Gastroesophageal sphincter (tissue), 4 donors: ENCODE data around the gene PCDHB4. TPM values are rescaled to one million over a fixed set of nuclear protein-coding genes. Genes with fewer than 3 reads are reported as not detected.
"Not testable (repeated sequence)": the region's sequence is repeated elsewhere in the genome, so short reads cannot be mapped to it uniquely, and the experiment has no call there.

Experiments
- ATAC-seq: fragments of 150-250 bp; one replicate; pipeline ENCODE4 v1.9.1; 2016; ENCODE audit warnings: mild to moderate bottlenecking, moderate library complexity
- H3K27ac ChIP-seq, 4 donors: fragments of 200-600 bp; sonication (generic) in 3 of 4; 1 replicate in 3 of 4; 2 replicates in 1 of 4; pipeline ENCODE4 v1.5.1; 2016 to 2019
- H3K27me3 ChIP-seq: fragments of 200-600 bp; sonication (generic); one replicate; pipeline ENCODE4 v1.5.1; 2019
- H3K36me3 ChIP-seq, 2 donors: fragments of 200-600 bp; sonication (generic); one replicate each; pipeline ENCODE4 v1.5.1; 2019; ENCODE audit warnings: control low read depth in 1 of 2
- H3K4me1 ChIP-seq, 3 donors: fragments of 200-600 bp; sonication (generic); 1 replicate in 2 of 3; 2 replicates in 1 of 3; pipeline ENCODE4 v1.5.1; 2016 to 2019; ENCODE audit warnings: control low read depth in 2 of 3
- H3K4me3 ChIP-seq, 2 donors: fragments of 200-600 bp; sonication (generic); one replicate each; pipeline ENCODE4 v1.5.1; 2019; ENCODE audit warnings: mild to moderate bottlenecking in 1 of 2, moderate library complexity in 1 of 2
- H3K9me3 ChIP-seq, 3 donors: fragments of 200-600 bp; sonication (generic); one replicate each; pipeline ENCODE4 v1.5.1; 2017 to 2019; ENCODE audit warnings: control low read depth in 2 of 3
- EP300 ChIP-seq: sonication (generic); formaldehyde crosslinking; IDR thresholded peaks from one replicate; pipeline ENCODE4 v1.6.1; 2017; ENCODE audit warnings: antibody characterized with exemption, mild to moderate bottlenecking
- POLR2A ChIP-seq, 2 donors: fragments of 450-650 bp; IDR thresholded peaks; one replicate each; pipeline ENCODE4 v1.6.1; 2017; ENCODE audit warnings: antibody characterized with exemption in 2 of 2, mild to moderate bottlenecking in 2 of 2, moderate library complexity in 1 of 2
- POLR2AphosphoS5 ChIP-seq: sonication (generic); formaldehyde crosslinking; IDR thresholded peaks from one replicate; pipeline ENCODE4 v1.6.1; 2017; ENCODE audit warnings: antibody characterized with exemption
- WGBS, 2 donors: methylation state at CpG; one replicate each; pipeline ENCODE4 v1.1.5; 2018; ENCODE audit warnings: low coverage in 1 of 2; 5-methylcytosine and 5-hydroxymethylcytosine counted together
- total RNA-seq, 4 donors: library from RNA; depleted of rRNA; stranded (reverse); fragments of >200 nt; gene quantifications; one replicate each; pipeline ENCODE4 v1.1.0, GENCODE V29; 2016
- TF ChIP-seq, protein P1 (sequence below), 4 experiments: fragments of 200-600 bp in 2 of 4; fragments of 450-650 bp in 2 of 4; sonication (generic) in 1 of 4; IDR thresholded peaks; one replicate each; pipeline ENCODE4 v1.5.1; 2017 to 2019; ENCODE audit warnings: antibody characterized with exemption in 4 of 4, mild to moderate bottlenecking in 2 of 4, moderate library complexity in 2 of 4

The PCDHB4 gene
- total RNA-seq, 4 donors from 2014 or later, result 2.8 to 5.6 (median 4.8) TPM

DNA sequence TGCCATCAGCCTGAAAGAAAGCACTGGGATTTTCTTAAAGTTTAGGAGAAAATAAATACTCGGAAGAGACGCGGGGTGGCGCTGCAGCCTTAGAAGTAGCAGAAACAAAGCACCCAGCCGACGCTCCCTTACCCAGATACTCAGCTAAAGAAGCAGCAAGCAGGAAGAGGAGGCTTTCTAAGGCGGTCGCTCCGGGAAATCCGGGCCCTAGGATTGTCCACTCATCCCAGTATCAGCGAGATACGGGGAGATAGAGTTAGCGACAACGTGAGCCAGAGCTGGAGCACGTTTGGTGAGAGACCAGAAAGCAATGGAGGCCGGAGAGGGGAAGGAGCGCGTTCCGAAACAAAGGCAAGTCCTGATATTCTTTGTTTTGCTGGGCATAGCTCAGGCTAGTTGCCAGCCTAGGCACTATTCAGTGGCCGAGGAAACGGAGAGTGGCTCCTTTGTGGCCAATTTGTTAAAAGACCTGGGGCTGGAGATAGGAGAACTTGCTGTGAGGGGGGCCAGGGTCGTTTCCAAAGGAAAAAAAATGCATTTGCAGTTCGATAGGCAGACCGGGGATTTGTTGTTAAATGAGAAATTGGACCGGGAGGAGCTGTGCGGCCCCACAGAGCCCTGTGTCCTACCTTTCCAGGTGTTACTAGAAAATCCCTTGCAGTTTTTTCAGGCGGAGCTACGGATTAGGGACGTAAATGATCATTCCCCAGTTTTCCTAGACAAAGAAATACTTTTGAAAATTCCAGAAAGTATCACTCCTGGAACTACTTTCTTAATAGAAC, 26.9 kb upstream of the PCDHB4 start, which contains the start of gene PCDHB2:
Gene PCDHB2, plus strand, starts transcription at position 135 of the 782 bp plus-strand sequence. Its CDS starts 176 bp downstream, at position 311.
- H3K4me3 ChIP-seq, result peak within 1 kb of the TSS in 1 of 2 donors; percentile 38
- peaks cover 45% of the 10 kb centered on the region for H3K27me3 ChIP-seq
- H3K27ac ChIP-seq, result no peak within 1 kb of the TSS
- H3K4me1 ChIP-seq, result no peaks in the 10 kb centered on the region
- peak; percentile 55 for ATAC-seq
- H3K9me3 ChIP-seq, result peaks cover 0 to 82% (median 0%) of the 10 kb centered on the region in 3 donors
- no peak for TF ChIP-seq POLR2AphosphoS5
- TF ChIP-seq, protein P1, sequence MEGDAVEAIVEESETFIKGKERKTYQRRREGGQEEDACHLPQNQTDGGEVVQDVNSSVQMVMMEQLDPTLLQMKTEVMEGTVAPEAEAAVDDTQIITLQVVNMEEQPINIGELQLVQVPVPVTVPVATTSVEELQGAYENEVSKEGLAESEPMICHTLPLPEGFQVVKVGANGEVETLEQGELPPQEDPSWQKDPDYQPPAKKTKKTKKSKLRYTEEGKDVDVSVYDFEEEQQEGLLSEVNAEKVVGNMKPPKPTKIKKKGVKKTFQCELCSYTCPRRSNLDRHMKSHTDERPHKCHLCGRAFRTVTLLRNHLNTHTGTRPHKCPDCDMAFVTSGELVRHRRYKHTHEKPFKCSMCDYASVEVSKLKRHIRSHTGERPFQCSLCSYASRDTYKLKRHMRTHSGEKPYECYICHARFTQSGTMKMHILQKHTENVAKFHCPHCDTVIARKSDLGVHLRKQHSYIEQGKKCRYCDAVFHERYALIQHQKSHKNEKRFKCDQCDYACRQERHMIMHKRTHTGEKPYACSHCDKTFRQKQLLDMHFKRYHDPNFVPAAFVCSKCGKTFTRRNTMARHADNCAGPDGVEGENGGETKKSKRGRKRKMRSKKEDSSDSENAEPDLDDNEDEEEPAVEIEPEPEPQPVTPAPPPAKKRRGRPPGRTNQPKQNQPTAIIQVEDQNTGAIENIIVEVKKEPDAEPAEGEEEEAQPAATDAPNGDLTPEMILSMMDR (IDR thresholded peaks at IDR 0.05), result peak in 1 of 4 experiments; percentile 40
- TF ChIP-seq POLR2A (IDR thresholded peaks at IDR 0.05), result no peak
- no peak for TF ChIP-seq EP300
- no peaks in the 10 kb centered on the region for H3K36me3 ChIP-seq
- WGBS, 2 donors, result 17 to 21% methylated on average over 18 to 22 of the region's 29 CpGs

DNA sequence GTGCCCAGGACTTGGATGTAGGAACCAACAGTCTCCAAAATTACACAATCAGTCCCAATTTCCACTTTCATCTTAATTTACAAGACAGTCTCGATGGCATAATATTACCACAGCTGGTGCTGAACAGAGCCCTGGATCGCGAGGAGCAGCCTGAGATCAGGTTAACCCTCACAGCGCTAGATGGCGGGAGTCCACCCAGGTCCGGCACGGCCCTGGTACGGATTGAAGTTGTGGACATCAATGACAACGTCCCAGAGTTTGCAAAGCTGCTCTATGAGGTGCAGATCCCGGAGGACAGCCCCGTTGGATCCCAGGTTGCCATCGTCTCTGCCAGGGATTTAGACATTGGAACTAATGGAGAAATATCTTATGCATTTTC, 26.4 kb upstream of the PCDHB4 start:
- Histone ChIP-seq H3K4me3 (peak overlapping the region in 1 of 2 donors; percentile 38), H3K36me3 (no peaks in the 10 kb centered on the region), H3K27me3 (peaks cover 49% of the 10 kb centered on the region), H3K27ac (no peak overlapping the region), H3K9me3 (peaks cover 0 to 82% (median 0%) of the 10 kb centered on the region in 3 donors), H3K4me1 (no peaks in the 10 kb centered on the region)
- no CpG with 5 or more reads among the region's 12 CpGs for WGBS, 2 donors
- TF ChIP-seq POLR2A (IDR thresholded peaks at IDR 0.05), result no peak
- TF ChIP-seq, protein P1 (IDR thresholded peaks at IDR 0.05), result no peak
- no peak for TF ChIP-seq EP300
- no peak for TF ChIP-seq POLR2AphosphoS5
- no peak for ATAC-seq

DNA sequence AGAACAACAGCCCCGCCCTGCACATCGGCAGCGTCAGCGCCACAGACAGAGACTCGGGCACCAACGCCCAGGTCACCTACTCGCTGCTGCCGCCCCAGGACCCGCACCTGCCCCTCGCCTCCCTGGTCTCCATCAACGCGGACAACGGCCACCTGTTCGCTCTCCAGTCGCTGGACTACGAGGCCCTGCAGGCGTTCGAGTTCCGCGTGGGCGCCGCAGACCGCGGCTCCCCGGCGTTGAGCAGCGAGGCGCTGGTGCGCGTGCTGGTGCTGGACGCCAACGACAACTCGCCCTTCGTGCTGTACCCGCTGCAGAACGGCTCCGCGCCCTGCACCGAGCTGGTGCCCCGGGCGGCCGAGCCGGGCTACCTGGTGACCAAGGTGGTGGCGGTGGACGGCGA, 25.4 kb upstream of the PCDHB4 start:
- H3K36me3 ChIP-seq, H3K27ac ChIP-seq, ATAC-seq, H3K4me1 ChIP-seq, H3K4me3 ChIP-seq: not testable (repeated sequence)
- peaks cover 58% of the 10 kb centered on the region for H3K27me3 ChIP-seq
- peaks cover 0 to 84% (median 0%) of the 10 kb centered on the region in 3 donors for H3K9me3 ChIP-seq
- no CpG with 5 or more reads among the region's 46 CpGs for WGBS, 2 donors

DNA sequence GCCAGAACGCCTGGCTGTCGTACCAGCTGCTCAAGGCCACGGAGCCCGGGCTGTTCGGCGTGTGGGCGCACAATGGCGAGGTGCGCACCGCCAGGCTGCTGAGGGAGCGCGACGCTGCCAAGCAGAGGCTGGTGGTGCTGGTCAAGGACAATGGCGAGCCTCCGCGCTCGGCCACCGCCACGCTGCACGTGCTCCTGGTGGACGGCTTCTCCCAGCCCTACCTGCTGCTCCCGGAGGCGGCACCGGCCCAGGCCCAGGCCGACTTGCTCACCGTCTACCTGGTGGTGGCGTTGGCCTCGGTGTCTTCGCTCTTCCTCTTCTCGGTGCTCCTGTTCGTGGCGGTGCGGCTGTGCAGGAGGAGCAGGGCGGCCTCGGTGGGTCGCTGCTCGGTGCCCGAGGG, 25.0 kb upstream of the PCDHB4 start:
- peaks cover 0 to 88% (median 0%) of the 10 kb centered on the region in 3 donors for H3K9me3 ChIP-seq
- H3K27me3 ChIP-seq, result peaks cover 62% of the 10 kb centered on the region
- not testable (repeated sequence) for H3K27ac ChIP-seq, H3K36me3 ChIP-seq, H3K4me3 ChIP-seq, ATAC-seq, H3K4me1 ChIP-seq
- WGBS, 2 donors, result no CpG with 5 or more reads among the region's 38 CpGs

DNA sequence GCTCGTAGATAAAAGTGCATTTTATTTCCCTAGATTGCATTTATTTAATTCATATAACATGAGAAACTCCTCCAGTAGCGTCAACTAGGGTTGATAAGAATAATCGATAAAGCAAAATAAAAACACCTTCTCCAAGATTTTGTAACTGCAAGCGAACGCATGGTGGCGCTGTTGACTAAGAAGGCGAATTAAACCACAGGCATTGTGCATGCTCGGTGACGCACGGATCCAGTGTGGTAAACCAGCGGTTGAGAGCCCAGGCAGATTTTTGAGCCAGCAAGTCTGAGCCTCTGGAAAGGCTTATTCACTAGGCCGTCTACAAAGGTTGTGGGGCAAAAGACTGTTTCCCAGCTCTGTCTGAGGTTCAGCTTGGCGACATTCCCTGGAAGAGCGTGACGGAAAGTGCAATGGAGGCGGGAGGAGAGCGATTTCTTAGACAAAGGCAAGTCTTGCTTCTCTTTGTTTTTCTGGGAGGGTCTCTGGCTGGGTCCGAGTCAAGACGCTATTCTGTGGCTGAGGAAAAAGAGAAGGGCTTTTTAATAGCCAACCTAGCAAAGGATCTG, 21.3 kb upstream of the PCDHB4 start, which contains the start of gene PCDHB3:
Gene PCDHB3, plus strand, starts transcription at position 231 of the 563 bp plus-strand sequence. Its CDS starts 177 bp downstream, at position 408.
- peaks cover 0 to 77% (median 0%) of the 10 kb centered on the region in 3 donors for H3K9me3 ChIP-seq
- no peak for TF ChIP-seq POLR2A (IDR thresholded peaks at IDR 0.05)
- TF ChIP-seq, protein P1 (IDR thresholded peaks at IDR 0.05), result peak in 2 of 4 experiments; percentile 19 to 35
- H3K4me3 ChIP-seq, result peak within 1 kb of the TSS in 1 of 2 donors; percentile 38
- no peak for ATAC-seq
- WGBS, 2 donors, result 17 to 27% methylated on average over 6 to 19 of the region's 19 CpGs
- H3K27me3 ChIP-seq, result peaks cover 57% of the 10 kb centered on the region
- H3K4me1 ChIP-seq, result no peaks in the 10 kb centered on the region
- no peak within 1 kb of the TSS for H3K27ac ChIP-seq
- H3K36me3 ChIP-seq, result no peaks in the 10 kb centered on the region

DNA sequence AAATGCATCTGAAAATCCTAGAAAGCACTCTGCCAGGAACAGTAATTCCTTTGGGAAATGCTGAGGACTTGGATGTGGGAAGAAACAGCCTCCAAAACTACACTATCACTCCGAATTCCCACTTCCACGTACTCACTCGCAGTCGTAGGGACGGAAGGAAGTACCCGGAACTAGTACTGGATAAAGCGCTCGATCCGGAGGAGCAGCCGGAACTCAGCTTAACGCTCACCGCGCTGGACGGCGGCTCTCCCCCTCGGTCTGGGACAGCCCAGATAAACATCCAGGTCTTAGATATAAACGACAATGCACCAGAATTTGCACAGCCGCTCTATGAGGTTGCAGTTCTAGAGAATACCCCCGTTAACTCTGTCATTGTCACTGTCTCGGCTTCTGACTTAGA, 20.6 kb upstream of the PCDHB4 start:
- Histone ChIP-seq H3K36me3 (no peaks in the 10 kb centered on the region), H3K9me3 (peaks cover 0 to 73% (median 0%) of the 10 kb centered on the region in 3 donors), H3K4me1 (no peaks in the 10 kb centered on the region), H3K27ac (no peak overlapping the region), H3K27me3 (peaks cover 50% of the 10 kb centered on the region), H3K4me3 (peak overlapping the region in 1 of 2 donors; percentile 38)
- WGBS, 2 donors, result 36 to 63% methylated on average over 12 to 13 of the region's 20 CpGs
- no peak for ATAC-seq
- TF ChIP-seq POLR2A (IDR thresholded peaks at IDR 0.05) (no peak), EP300 (no peak), POLR2AphosphoS5 (no peak)
- TF ChIP-seq, protein P1 (IDR thresholded peaks at IDR 0.05), result no peak

DNA sequence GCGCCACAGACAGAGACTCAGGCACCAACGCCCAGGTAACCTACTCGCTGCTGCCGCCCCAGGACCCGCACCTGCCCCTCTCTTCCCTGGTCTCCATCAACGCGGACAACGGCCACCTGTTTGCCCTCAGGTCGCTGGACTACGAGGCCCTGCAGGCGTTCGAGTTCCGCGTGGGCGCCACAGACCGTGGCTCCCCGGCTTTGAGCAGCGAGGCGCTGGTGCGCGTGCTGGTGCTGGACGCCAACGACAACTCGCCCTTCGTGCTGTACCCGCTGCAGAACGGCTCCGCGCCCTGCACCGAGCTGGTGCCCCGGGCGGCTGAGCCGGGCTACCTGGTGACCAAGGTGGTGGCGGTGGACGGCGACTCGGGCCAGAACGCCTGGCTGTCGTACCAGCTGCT, 19.5 kb upstream of the PCDHB4 start:
- Histone ChIP-seq H3K9me3 (peaks cover 0 to 64% (median 0%) of the 10 kb centered on the region in 3 donors), H3K27me3 (peaks cover 44% of the 10 kb centered on the region)
- no CpG with 5 or more reads among the region's 39 CpGs for WGBS, 2 donors
- H3K4me3 ChIP-seq, H3K4me1 ChIP-seq, ATAC-seq, H3K27ac ChIP-seq, H3K36me3 ChIP-seq: not testable (repeated sequence)

DNA sequence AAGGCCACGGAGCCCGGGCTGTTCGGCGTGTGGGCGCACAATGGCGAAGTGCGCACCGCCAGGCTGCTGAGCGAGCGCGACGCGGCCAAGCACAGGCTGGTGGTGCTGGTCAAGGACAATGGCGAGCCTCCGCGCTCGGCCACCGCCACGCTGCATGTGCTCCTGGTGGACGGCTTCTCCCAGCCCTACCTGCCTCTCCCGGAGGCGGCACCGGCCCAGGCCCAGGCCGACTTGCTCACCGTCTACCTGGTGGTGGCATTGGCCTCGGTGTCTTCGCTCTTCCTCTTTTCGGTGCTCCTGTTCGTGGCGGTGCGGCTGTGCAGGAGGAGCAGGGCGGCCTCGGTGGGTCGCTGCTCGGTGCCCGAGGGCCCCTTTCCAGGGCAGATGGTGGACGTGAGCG, 19.1 kb upstream of the PCDHB4 start:
- not testable (repeated sequence) for H3K27ac ChIP-seq, H3K4me3 ChIP-seq, H3K4me1 ChIP-seq, ATAC-seq, H3K36me3 ChIP-seq
- no CpG with 5 or more reads among the region's 38 CpGs for WGBS, 2 donors
- H3K27me3 ChIP-seq, result peaks cover 43% of the 10 kb centered on the region
- peaks cover 0 to 62% (median 0%) of the 10 kb centered on the region in 3 donors for H3K9me3 ChIP-seq
